Gastrocnemius medialis (tissue), 4 donors: ENCODE measurements around the gene MORN1.

ENCODE experiments used
- CTCF ChIP-seq, 5 experiments: fragments of 450-650 bp in 3 of 5; fragments of 200-600 bp in 2 of 5; sonication (generic) in 2 of 5; IDR thresholded peaks in 4 of 5; conservative IDR thresholded peaks in 1 of 5; 1 replicate in 4 of 5; 2 replicates in 1 of 5; pipeline ENCODE4 v1.5.1; 2016 to 2019; ENCODE audit warnings: antibody characterized with exemption in 5 of 5, mild to moderate bottlenecking in 3 of 5, moderate library complexity in 3 of 5
- POLR2A ChIP-seq, 2 donors: fragments of 450-650 bp; IDR thresholded peaks; one replicate each; pipeline ENCODE4 v1.6.1; 2017; ENCODE audit warnings: antibody characterized with exemption in 2 of 2, mild to moderate bottlenecking in 2 of 2, moderate library complexity in 2 of 2

DNA sequence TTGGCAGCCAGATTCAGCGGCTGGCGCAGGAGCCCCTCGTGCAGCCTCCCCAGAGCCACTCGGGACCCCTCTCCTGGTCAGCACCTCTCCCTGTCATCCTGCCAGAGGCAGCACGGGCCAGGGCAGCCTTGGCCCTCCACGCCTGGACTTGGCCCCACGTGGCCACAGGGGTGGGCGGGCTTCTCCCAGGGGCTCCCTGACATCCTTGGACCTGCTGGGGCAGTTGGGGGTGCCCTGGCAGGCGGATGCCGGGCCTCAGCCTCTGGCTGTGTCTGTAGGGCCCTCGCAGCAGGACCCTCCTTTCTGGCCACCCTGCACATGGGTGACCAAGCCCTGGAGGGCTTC lies 60.2 kb downstream of the MORN1 start:
- no peak for TF ChIP-seq CTCF (IDR thresholded peaks at IDR 0.05 in 4 of 5, conservative IDR thresholded peaks at IDR 0.05 in 1 of 5)
- TF ChIP-seq POLR2A (IDR thresholded peaks at IDR 0.05) = no peak
